MCF 10A (cell line): ENCODE measurements around the gene XCL2. TPM values are rescaled to one million over a fixed set of nuclear protein-coding genes. Genes with fewer than 3 reads are reported as not detected.

Experiments
- BruUV-seq: library from RNA; stranded (reverse); fragments of 400-500 nt; replicated peaks from 2 replicates; lab custom pipeline; 2021; lab: Mats Ljungman, UMichigan
- CTCF ChIA-PET: fragments of 300-600 bp; sonication (Branson Sonifier 250); formaldehyde crosslinking; extraction: SDS; loops from one replicate; lab custom pipeline; 2021; ENCODE audit warnings: antibody characterized with exemption, inconsistent platforms; lab: Yijun Ruan, JAX
- POLR2A ChIA-PET: fragments of 300-600, 350-650 bp; sonication (Branson Sonifier 250); formaldehyde crosslinking; extraction: SDS; loops from one replicate; lab custom pipeline; 2020; ENCODE audit warnings: antibody characterized with exemption, inconsistent platforms; lab: Yijun Ruan, JAX
- DNase-seq: peaks from one replicate; pipeline ENCODE4 v3.0.0-alpha.2; 2018; ENCODE audit not compliant: unreplicated experiment
- H3K27ac Mint-ChIP-seq: one replicate; pipeline ENCODE4 v1.8.0; 2022; ENCODE audit warnings: mild to moderate bottlenecking, low read depth, mixed read lengths; ENCODE audit not compliant: unreplicated experiment
- H3K27me3 Mint-ChIP-seq: one replicate; pipeline ENCODE4 v1.8.0; 2022; ENCODE audit warnings: mixed read lengths; ENCODE audit not compliant: insufficient read depth, unreplicated experiment
- H3K36me3 Mint-ChIP-seq: one replicate; pipeline ENCODE4 v1.8.0; 2022; ENCODE audit warnings: mild to moderate bottlenecking, moderate library complexity, mixed read lengths; ENCODE audit not compliant: insufficient read depth, unreplicated experiment
- H3K4me1 Mint-ChIP-seq: one replicate; pipeline ENCODE4 v1.8.0; 2022; ENCODE audit warnings: mixed read lengths; ENCODE audit not compliant: insufficient read depth, unreplicated experiment
- H3K4me3 Mint-ChIP-seq: one replicate; pipeline ENCODE4 v1.8.0; 2022; ENCODE audit warnings: mild to moderate bottlenecking, moderate library complexity, mixed read lengths; ENCODE audit not compliant: unreplicated experiment
- H3K9me3 Mint-ChIP-seq: one replicate; pipeline ENCODE4 v1.8.0; 2022; ENCODE audit warnings: mixed read lengths; ENCODE audit not compliant: unreplicated experiment
- intact Hi-C: fragments of 100-400 bp; cut with micrococcal nuclease; formaldehyde crosslinking; loops from 2 replicates; pipeline ENCODE4 v1.14.1; 2022
- total RNA-seq: library from RNA; stranded (reverse); gene quantifications from 2 replicates; pipeline ENCODE4 v1.2.3, GENCODE V29; 2022
- TF ChIP-seq, protein P1 (sequence below): fragments of 200-600 bp; IDR thresholded peaks from one replicate; pipeline ENCODE4 v1.8.0; 2022; ENCODE audit warnings: antibody characterized with exemption, mild to moderate bottlenecking; ENCODE audit not compliant: unreplicated experiment

Gene XCL2
- total RNA-seq, 1 experiment from 2014 or later, result not detected

- Mint-ChIP-seq H3K9me3 (no peaks in the 10 kb centered on the region), H3K27me3 (no peaks in the 10 kb centered on the region), H3K36me3 (no peaks in the 10 kb centered on the region), H3K4me1 (peaks cover 33% of the 10 kb centered on the region), H3K4me3 (no peak overlapping the region), H3K27ac (no peak overlapping the region)
- DNase-seq, result no peak
- CTCF ChIA-PET, result interaction anchor here (1.1 to 1.2 kb wide), 2 partner anchors 35 to 162 kb away, joined by 3 to 7 read pairs; no protein-coding TSS in a partner anchor
- intact Hi-C loops, result no loop called here
- TF ChIP-seq, protein P1, sequence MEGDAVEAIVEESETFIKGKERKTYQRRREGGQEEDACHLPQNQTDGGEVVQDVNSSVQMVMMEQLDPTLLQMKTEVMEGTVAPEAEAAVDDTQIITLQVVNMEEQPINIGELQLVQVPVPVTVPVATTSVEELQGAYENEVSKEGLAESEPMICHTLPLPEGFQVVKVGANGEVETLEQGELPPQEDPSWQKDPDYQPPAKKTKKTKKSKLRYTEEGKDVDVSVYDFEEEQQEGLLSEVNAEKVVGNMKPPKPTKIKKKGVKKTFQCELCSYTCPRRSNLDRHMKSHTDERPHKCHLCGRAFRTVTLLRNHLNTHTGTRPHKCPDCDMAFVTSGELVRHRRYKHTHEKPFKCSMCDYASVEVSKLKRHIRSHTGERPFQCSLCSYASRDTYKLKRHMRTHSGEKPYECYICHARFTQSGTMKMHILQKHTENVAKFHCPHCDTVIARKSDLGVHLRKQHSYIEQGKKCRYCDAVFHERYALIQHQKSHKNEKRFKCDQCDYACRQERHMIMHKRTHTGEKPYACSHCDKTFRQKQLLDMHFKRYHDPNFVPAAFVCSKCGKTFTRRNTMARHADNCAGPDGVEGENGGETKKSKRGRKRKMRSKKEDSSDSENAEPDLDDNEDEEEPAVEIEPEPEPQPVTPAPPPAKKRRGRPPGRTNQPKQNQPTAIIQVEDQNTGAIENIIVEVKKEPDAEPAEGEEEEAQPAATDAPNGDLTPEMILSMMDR, result no peak
- no TSS peak for BruUV-seq
- POLR2A ChIA-PET, result no interaction called here
Observed at GRCh38 chr1:168505006-168505405, 38.8 kb downstream of the XCL2 start.

- intact Hi-C loops, result loop anchor here (5.0 kb wide), 1 partner anchor 37 kb away; no protein-coding TSS in a partner anchor
- POLR2A ChIA-PET, result interaction anchor here (1.1 to 1.7 kb wide), 2 partner anchors 12 to 161 kb away, joined by 3 to 4 read pairs; no protein-coding TSS in a partner anchor
Observed at GRCh38 chr1:168504064-168504837, 39.5 kb downstream of the XCL2 start.

GRCh38 chr1:168499688-168500049, 44.1 kb downstream of the XCL2 start:
- Mint-ChIP-seq H3K27me3 (no peaks in the 10 kb centered on the region), H3K27ac (no peak overlapping the region), H3K4me3 (no peak overlapping the region), H3K4me1 (peaks cover 27% of the 10 kb centered on the region), H3K9me3 (no peaks in the 10 kb centered on the region), H3K36me3 (no peaks in the 10 kb centered on the region)
- no TSS peak for BruUV-seq
- DNase-seq, result peak; percentile 54
- CTCF ChIA-PET, result no interaction called here
- intact Hi-C loops, result loop anchor here (5.0 kb wide), 1 partner anchor 32 kb away; no protein-coding TSS in a partner anchor
- TF ChIP-seq, protein P1, result no peak
- POLR2A ChIA-PET, result no interaction called here

More at GRCh38 chr1:168504064-168504837, 39.5 kb downstream of the XCL2 start:
- peak; percentile 97 for DNase-seq
- H3K36me3 Mint-ChIP-seq, result no peaks in the 10 kb centered on the region
- H3K4me1 Mint-ChIP-seq, result peaks cover 40% of the 10 kb centered on the region
- TF ChIP-seq, protein P1, result no peak
- no peak overlapping the region for H3K27ac Mint-ChIP-seq
- H3K4me3 Mint-ChIP-seq, result no peak overlapping the region
- CTCF ChIA-PET, result interaction anchor here (0.5 to 1.4 kb wide), 6 partner anchors 10 to 1209 kb away, joined by 3 to 4 read pairs (median 3); no protein-coding TSS in a partner anchor
- BruUV-seq, result no TSS peak
- no peaks in the 10 kb centered on the region for H3K9me3 Mint-ChIP-seq
- no peaks in the 10 kb centered on the region for H3K27me3 Mint-ChIP-seq

- ChIA-PET POLR2A (no interaction called here), CTCF (no interaction called here)
- Mint-ChIP-seq H3K4me1 (peaks cover 22% of the 10 kb centered on the region), H3K27me3 (no peaks in the 10 kb centered on the region), H3K4me3 (no peak overlapping the region), H3K9me3 (no peaks in the 10 kb centered on the region), H3K27ac (no peak overlapping the region), H3K36me3 (no peaks in the 10 kb centered on the region)
- BruUV-seq, result no TSS peak
- TF ChIP-seq, protein P1, result no peak
- peak; percentile 11 for DNase-seq
- intact Hi-C loops, result no loop called here
Observed at GRCh38 chr1:168498956-168499687, 44.7 kb downstream of the XCL2 start.
